ENCODE data around the gene FYCO1. TPM values are rescaled to one million over a fixed set of nuclear protein-coding genes. Genes with fewer than 3 reads are reported as not detected.

FYCO1 gene
- total RNA-seq, 1 experiment from 2014 or later, result 7.4 TPM

- Histone ChIP-seq H3K36me3 (ENCODE audit: insufficient read depth, low read length) (no peaks in the 10 kb centered on the region), H3K9ac (ENCODE audit: low read length) (no peak overlapping the region), H4K20me1 (ENCODE audit: insufficient read depth, low read depth, low read length) (no peaks in the 10 kb centered on the region), H3K4me3 (ENCODE audit: low read length) (no peak overlapping the region), H3K27me3 (ENCODE audit: low read length) (no peaks in the 10 kb centered on the region), H3K9me3 (ENCODE audit: low read length) (no peaks in the 10 kb centered on the region), H2AFZ (ENCODE audit: low read length) (no peak overlapping the region), H3K27ac (ENCODE audit: low read length) (no peak overlapping the region), H3K4me2 (ENCODE audit: low read depth, low read length, poor library complexity, severe bottlenecking) (no peak overlapping the region), H3K4me1 (ENCODE audit: low read length) (no peaks in the 10 kb centered on the region), H3K9me2 (replicated peaks; ENCODE audit: insufficient read depth, low read length) (no peaks in the 10 kb centered on the region), H3K79me2 (ENCODE audit: low read length) (no peaks in the 10 kb centered on the region)
- no peak for DNase-seq
Measured at GRCh38 chr3:45878124-45878523, 117.5 kb downstream of the FYCO1 start.

GRCh38 chr3:45874677-45875346, 120.8 kb downstream of the FYCO1 start:
- H3K9me2 ChIP-seq (replicated peaks; ENCODE audit: insufficient read depth, low read length), result no peaks in the 10 kb centered on the region
- no peak overlapping the region for H3K4me2 ChIP-seq (ENCODE audit: low read depth, low read length, poor library complexity, severe bottlenecking)
- H3K4me3 ChIP-seq (ENCODE audit: low read length), result no peak overlapping the region
- H2AFZ ChIP-seq (ENCODE audit: low read length), result no peak overlapping the region
- no peaks in the 10 kb centered on the region for H3K4me1 ChIP-seq (ENCODE audit: low read length)
- no peak for DNase-seq
- H3K9me3 ChIP-seq (ENCODE audit: low read length), result no peaks in the 10 kb centered on the region
- no peak overlapping the region for H3K27ac ChIP-seq (ENCODE audit: low read length)
- H3K27me3 ChIP-seq (ENCODE audit: low read length), result no peaks in the 10 kb centered on the region
- H3K36me3 ChIP-seq (ENCODE audit: insufficient read depth, low read length), result no peaks in the 10 kb centered on the region
- H4K20me1 ChIP-seq (ENCODE audit: insufficient read depth, low read depth, low read length), result no peaks in the 10 kb centered on the region
- no peaks in the 10 kb centered on the region for H3K79me2 ChIP-seq (ENCODE audit: low read length)
- H3K9ac ChIP-seq (ENCODE audit: low read length), result no peak overlapping the region

- no peaks in the 10 kb centered on the region for H3K9me2 ChIP-seq (replicated peaks; ENCODE audit: insufficient read depth, low read length)
- H3K4me1 ChIP-seq (ENCODE audit: low read length), result no peaks in the 10 kb centered on the region
- no peak overlapping the region for H3K9ac ChIP-seq (ENCODE audit: low read length)
- H3K4me3 ChIP-seq (ENCODE audit: low read length), result no peak overlapping the region
- H3K36me3 ChIP-seq (ENCODE audit: insufficient read depth, low read length), result no peaks in the 10 kb centered on the region
- H2AFZ ChIP-seq (ENCODE audit: low read length), result no peak overlapping the region
- no peaks in the 10 kb centered on the region for H3K27me3 ChIP-seq (ENCODE audit: low read length)
- no peaks in the 10 kb centered on the region for H3K9me3 ChIP-seq (ENCODE audit: low read length)
- no peak overlapping the region for H3K4me2 ChIP-seq (ENCODE audit: low read depth, low read length, poor library complexity, severe bottlenecking)
- no peaks in the 10 kb centered on the region for H3K79me2 ChIP-seq (ENCODE audit: low read length)
- H4K20me1 ChIP-seq (ENCODE audit: insufficient read depth, low read depth, low read length), result no peaks in the 10 kb centered on the region
- no peak for DNase-seq
- no peak overlapping the region for H3K27ac ChIP-seq (ENCODE audit: low read length)
Measured at GRCh38 chr3:45873638-45874037, 122.0 kb downstream of the FYCO1 start.

GRCh38 chr3:45873036-45873435, 122.6 kb downstream of the FYCO1 start:
- H3K79me2 ChIP-seq (ENCODE audit: low read length), result no peaks in the 10 kb centered on the region
- H3K27me3 ChIP-seq (ENCODE audit: low read length), result no peaks in the 10 kb centered on the region
- no peak overlapping the region for H3K4me2 ChIP-seq (ENCODE audit: low read depth, low read length, poor library complexity, severe bottlenecking)
- no peak overlapping the region for H2AFZ ChIP-seq (ENCODE audit: low read length)
- no peak for DNase-seq
- no peaks in the 10 kb centered on the region for H3K36me3 ChIP-seq (ENCODE audit: insufficient read depth, low read length)
- no peaks in the 10 kb centered on the region for H3K9me3 ChIP-seq (ENCODE audit: low read length)
- no peak overlapping the region for H3K9ac ChIP-seq (ENCODE audit: low read length)
- no peak overlapping the region for H3K27ac ChIP-seq (ENCODE audit: low read length)
- no peaks in the 10 kb centered on the region for H3K4me1 ChIP-seq (ENCODE audit: low read length)
- H3K9me2 ChIP-seq (replicated peaks; ENCODE audit: insufficient read depth, low read length), result no peaks in the 10 kb centered on the region
- no peaks in the 10 kb centered on the region for H4K20me1 ChIP-seq (ENCODE audit: insufficient read depth, low read depth, low read length)
- no peak overlapping the region for H3K4me3 ChIP-seq (ENCODE audit: low read length)

- Histone ChIP-seq H3K4me1 (ENCODE audit: low read length) (no peaks in the 10 kb centered on the region), H3K4me3 (ENCODE audit: low read length) (no peak overlapping the region), H3K36me3 (ENCODE audit: insufficient read depth, low read length) (no peaks in the 10 kb centered on the region), H3K27ac (ENCODE audit: low read length) (no peak overlapping the region), H3K79me2 (ENCODE audit: low read length) (no peaks in the 10 kb centered on the region), H3K27me3 (ENCODE audit: low read length) (no peaks in the 10 kb centered on the region), H3K9me3 (ENCODE audit: low read length) (no peaks in the 10 kb centered on the region), H3K9me2 (replicated peaks; ENCODE audit: insufficient read depth, low read length) (no peaks in the 10 kb centered on the region), H4K20me1 (ENCODE audit: insufficient read depth, low read depth, low read length) (no peaks in the 10 kb centered on the region), H3K9ac (ENCODE audit: low read length) (no peak overlapping the region), H2AFZ (ENCODE audit: low read length) (no peak overlapping the region), H3K4me2 (ENCODE audit: low read depth, low read length, poor library complexity, severe bottlenecking) (no peak overlapping the region)
- no peak for DNase-seq
Measured at GRCh38 chr3:45872569-45872968, 123.1 kb downstream of the FYCO1 start.

- H3K4me2 ChIP-seq (ENCODE audit: low read depth, low read length, poor library complexity, severe bottlenecking), result no peak overlapping the region
- H3K4me3 ChIP-seq (ENCODE audit: low read length), result no peak overlapping the region
- H3K27me3 ChIP-seq (ENCODE audit: low read length), result no peaks in the 10 kb centered on the region
- no peaks in the 10 kb centered on the region for H3K36me3 ChIP-seq (ENCODE audit: insufficient read depth, low read length)
- no peaks in the 10 kb centered on the region for H3K9me2 ChIP-seq (replicated peaks; ENCODE audit: insufficient read depth, low read length)
- no peak overlapping the region for H2AFZ ChIP-seq (ENCODE audit: low read length)
- H4K20me1 ChIP-seq (ENCODE audit: insufficient read depth, low read depth, low read length), result no peaks in the 10 kb centered on the region
- H3K9ac ChIP-seq (ENCODE audit: low read length), result no peak overlapping the region
- no peaks in the 10 kb centered on the region for H3K9me3 ChIP-seq (ENCODE audit: low read length)
- H3K27ac ChIP-seq (ENCODE audit: low read length), result no peak overlapping the region
- no peaks in the 10 kb centered on the region for H3K4me1 ChIP-seq (ENCODE audit: low read length)
- no peaks in the 10 kb centered on the region for H3K79me2 ChIP-seq (ENCODE audit: low read length)
- no peak for DNase-seq
Measured at GRCh38 chr3:45871780-45872179, 123.8 kb downstream of the FYCO1 start.

- Histone ChIP-seq H3K27me3 (ENCODE audit: low read length) (no peaks in the 10 kb centered on the region), H3K4me1 (ENCODE audit: low read length) (no peaks in the 10 kb centered on the region), H3K9me2 (replicated peaks; ENCODE audit: insufficient read depth, low read length) (no peaks in the 10 kb centered on the region), H4K20me1 (ENCODE audit: insufficient read depth, low read depth, low read length) (no peaks in the 10 kb centered on the region), H3K4me2 (ENCODE audit: low read depth, low read length, poor library complexity, severe bottlenecking) (no peak overlapping the region), H3K9me3 (ENCODE audit: low read length) (no peaks in the 10 kb centered on the region), H3K4me3 (ENCODE audit: low read length) (no peak overlapping the region), H3K36me3 (ENCODE audit: insufficient read depth, low read length) (no peaks in the 10 kb centered on the region), H3K9ac (ENCODE audit: low read length) (no peak overlapping the region), H3K79me2 (ENCODE audit: low read length) (no peaks in the 10 kb centered on the region), H2AFZ (ENCODE audit: low read length) (no peak overlapping the region), H3K27ac (ENCODE audit: low read length) (no peak overlapping the region)
- no peak for DNase-seq
Measured at GRCh38 chr3:45870099-45870498, 125.5 kb downstream of the FYCO1 start.

- DNase-seq, result no peak
- Histone ChIP-seq H2AFZ (ENCODE audit: low read length) (no peak overlapping the region), H3K79me2 (ENCODE audit: low read length) (no peaks in the 10 kb centered on the region), H3K9me3 (ENCODE audit: low read length) (no peaks in the 10 kb centered on the region), H3K27me3 (ENCODE audit: low read length) (no peaks in the 10 kb centered on the region), H3K9ac (ENCODE audit: low read length) (no peak overlapping the region), H3K36me3 (ENCODE audit: insufficient read depth, low read length) (no peaks in the 10 kb centered on the region), H3K27ac (ENCODE audit: low read length) (no peak overlapping the region), H3K9me2 (replicated peaks; ENCODE audit: insufficient read depth, low read length) (no peaks in the 10 kb centered on the region), H3K4me2 (ENCODE audit: low read depth, low read length, poor library complexity, severe bottlenecking) (no peak overlapping the region), H3K4me3 (ENCODE audit: low read length) (no peak overlapping the region), H4K20me1 (ENCODE audit: insufficient read depth, low read depth, low read length) (no peaks in the 10 kb centered on the region), H3K4me1 (ENCODE audit: low read length) (no peaks in the 10 kb centered on the region)
Measured at GRCh38 chr3:45869638-45870037, 126.0 kb downstream of the FYCO1 start.
